ENCODE data around the gene LDB3. TPM values are rescaled to one million over a fixed set of nuclear protein-coding genes. Genes with fewer than 3 reads are reported as not detected.
"Not testable (repeated sequence)": the region's sequence is repeated elsewhere in the genome, so short reads cannot be mapped to it uniquely, and the experiment has no call there.

LDB3 gene
- polyA plus RNA-seq, 4 donors = 0.92 to 1.5 (median 1.0) TPM

DNA sequence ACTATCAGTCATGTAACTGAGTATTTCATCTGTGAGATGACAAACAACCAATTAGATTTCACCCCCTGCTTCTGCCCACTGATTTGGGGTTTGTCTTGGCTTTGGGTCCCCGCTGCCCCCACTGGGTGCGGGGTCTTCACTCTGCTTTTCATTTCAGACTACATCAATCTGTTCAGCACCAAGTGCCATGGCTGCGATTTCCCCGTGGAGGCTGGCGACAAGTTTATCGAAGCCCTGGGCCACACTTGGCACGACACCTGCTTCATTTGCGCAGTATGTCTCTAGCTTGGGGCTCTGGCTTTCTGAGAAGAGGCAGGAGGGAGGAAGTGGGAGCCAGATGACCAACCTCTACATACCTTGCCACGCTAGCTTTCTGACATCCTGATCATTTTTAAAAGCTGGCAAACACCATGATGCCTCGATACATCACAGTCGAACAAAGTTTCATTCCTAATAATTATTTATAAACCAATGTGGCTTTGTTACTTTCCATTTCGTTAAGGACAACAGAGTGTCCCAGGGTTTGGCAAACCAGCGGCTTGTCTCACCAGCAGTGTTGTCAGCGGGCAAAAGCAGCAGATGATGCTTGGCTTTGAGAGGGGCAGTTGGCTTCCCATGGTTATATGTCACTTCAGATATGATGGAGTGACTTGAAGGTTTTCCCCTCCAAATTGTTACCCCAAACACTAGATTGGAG is 57.8 kb downstream of the LDB3 start:
- DNase-seq (ENCODE audit: low read depth in 4 of 4, low spot score in 2 of 4) = no peak

DNA sequence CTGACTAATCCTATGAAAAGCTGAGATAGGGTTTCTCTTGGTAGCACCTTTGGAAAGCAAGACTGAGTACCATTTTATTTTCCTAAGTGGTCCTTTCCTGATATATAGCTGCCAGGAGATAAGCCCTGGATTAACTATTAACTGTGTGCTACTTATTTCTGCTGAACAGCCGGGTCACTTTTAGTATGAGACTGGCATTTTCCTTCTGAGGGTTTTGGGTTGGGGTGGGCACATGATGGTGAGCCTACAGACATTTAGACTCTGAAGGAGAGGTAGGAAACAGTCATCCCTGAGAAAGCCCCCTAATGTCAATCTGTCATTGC is 58.3 kb downstream of the LDB3 start:
- DNase-seq (ENCODE audit: low read depth in 4 of 4, low spot score in 2 of 4) = no peak

- DNase-seq (ENCODE audit: low read depth in 4 of 4, low spot score in 2 of 4) = peak in 2 of 4 donors; percentile 65 to 69
These were observed 59.2 kb downstream of the LDB3 start for GRCh38 chr10:86727470-86727869.

DNA sequence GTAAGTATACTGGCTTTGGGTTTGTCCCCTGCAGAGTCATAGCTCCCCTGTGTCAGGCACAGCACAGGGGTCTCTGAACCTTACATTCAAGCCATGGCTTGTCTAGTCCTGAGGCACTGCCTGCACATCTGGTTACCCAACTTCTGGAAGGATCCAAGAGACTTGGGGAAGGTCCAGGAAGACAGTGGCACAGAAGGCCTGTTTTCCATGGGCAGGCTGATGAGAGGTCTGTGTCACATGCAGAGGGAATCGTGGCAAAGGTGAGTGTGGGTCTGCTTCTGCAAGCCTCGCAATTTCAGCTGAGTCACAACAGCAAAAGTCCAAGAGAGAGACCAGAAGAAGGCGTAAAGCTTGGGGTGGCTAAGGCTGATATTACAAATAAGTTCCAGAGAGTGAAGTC is 59.7 kb downstream of the LDB3 start:
- DNase-seq (ENCODE audit: low read depth in 4 of 4, low spot score in 2 of 4) = no peak

DNA sequence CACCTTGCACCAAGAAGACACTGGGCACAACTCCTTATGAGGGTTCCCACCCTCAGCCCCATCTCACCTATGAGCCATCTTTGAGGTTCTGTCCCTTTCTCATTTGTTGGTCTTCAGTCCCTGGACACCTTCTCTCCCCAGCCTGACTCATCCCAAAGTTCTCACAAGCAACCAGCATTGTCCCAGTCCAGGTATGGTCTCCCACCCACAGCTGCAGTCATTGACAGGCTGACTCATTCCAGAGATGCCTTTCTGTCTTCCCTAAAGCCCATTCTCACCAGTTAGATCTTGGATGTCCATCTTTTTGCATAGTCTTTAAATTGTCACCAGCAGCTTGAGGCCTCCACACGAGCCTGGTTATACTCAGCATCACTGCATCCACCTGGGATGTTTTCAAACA is 61.4 kb downstream of the LDB3 start:
- no peak for DNase-seq (ENCODE audit: low read depth in 4 of 4, low spot score in 2 of 4)

- no peak for DNase-seq (ENCODE audit: low read depth in 4 of 4, low spot score in 2 of 4)
These were observed 61.9 kb downstream of the LDB3 start for GRCh38 chr10:86730227-86730626.

DNA sequence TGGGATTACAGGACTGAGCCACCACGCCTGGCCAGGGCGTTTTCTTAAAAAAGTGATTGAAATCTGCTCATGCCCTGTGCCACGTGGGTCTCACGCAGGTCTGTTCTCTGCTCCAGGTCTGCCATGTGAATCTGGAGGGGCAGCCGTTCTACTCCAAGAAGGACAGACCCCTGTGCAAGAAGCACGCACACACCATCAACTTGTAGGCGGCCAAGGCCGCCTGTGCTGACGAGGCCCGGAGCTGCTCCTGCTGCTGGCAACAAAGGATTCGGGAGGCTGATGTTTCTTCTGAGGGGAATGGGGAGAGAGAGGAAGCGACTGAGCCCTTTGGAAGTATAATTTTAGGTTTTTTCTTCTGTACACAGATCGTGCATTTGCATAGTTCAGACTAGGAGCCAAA is 64.5 kb downstream of the LDB3 start:
- DNase-seq (ENCODE audit: low read depth in 4 of 4, low spot score in 2 of 4) = no peak

DNA sequence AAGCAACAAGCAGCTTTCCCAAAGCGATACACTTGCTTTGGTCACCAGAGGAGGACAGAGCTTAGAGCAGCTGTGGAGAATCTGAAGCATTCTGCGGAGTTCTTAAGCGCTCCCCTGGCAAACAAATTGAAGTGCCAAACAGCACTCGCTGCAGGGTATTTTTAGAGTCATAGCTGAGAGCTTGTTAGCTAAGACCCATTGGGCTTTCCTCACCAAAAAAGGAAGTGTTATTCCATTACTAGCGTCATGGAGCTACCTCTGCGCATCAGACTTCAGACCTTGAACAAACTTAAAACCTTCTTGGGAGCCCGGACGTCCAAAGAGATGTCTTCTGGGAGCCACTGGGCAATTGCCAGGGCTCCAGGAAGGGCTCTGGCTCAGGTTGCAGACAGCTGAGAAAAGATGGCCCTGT is 65.0 kb downstream of the LDB3 start:
- no peak for DNase-seq (ENCODE audit: low read depth in 4 of 4, low spot score in 2 of 4)

DNA sequence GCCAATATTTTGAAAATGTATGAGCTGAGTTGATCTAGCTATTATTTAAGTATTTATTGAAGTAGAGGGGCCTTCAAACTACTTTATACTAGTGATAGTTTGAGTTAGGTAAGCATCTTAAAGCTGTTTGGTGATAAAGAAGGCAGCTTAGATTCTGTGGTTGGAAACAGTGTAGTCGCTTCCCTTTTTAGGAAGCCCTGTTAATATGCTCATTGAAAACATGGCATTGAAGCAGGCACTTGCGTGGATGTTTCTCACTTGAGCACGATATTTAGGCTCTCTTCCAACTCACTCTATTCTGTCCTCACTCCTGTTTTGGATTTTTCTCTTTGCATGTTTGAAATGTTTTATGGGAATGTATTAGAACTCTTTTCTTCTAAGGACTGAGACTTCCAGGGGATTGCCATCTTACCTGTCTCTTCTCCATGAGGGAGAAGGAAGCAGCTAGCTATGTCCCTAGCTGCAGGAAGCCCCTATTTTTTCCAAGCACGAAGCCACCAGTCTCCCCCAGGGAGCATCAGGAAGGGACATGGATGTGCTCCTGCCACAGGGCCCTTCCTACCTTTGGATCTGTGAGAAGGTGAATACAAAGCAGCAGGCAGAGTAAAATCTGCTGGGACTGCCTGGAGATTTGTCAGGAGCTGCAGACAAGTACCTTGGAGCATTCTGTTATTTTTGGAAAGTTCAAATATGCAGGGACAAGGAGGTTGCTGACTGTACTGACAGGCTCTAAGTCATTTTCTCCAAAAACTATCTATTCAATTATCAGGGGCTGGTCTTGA is 66.1 kb downstream of the LDB3 start:
- DNase-seq (ENCODE audit: low read depth in 4 of 4, low spot score in 2 of 4) = no peak

DNA sequence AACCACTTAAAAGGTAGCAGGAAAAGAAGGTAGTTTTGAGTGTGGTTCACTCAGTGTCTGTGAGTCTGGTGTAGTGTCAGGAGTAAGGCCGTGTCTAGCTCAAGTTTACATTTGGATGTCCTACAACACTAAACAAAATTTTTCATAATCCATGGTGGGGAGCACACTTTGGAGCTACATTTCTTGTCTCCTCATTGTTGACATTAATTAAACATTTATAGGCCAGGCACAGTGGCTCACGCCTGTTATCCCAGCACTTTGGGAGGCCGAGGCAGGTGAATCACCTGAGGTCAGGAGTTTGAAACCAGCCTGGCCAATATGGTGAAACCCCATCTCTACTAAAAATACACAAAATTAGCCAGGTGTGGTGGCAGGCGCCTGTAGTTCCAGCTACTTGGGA is 67.0 kb downstream of the LDB3 start:
- not testable (repeated sequence) for DNase-seq (ENCODE audit: low read depth in 4 of 4, low spot score in 2 of 4)

DNA sequence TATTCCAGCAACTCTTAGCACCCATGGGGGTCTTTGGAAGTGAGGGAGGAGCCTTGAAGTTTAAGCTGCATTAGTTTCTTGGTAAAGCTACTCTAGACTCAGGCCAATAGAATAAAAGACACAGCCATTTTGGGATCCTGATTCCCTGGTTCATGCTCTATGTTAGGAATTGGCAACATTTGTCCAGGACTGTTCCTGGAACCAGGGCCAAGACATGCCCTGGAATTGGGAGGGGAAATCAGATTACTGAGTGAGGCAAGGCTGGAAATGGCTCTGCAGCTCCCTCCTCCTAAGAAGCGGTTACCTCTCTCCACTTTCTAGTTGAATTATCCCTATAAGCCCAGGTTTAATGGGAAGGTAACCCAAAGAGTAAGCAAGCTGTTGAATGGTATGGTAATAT is 73.9 kb downstream of the LDB3 start:
- no peak for DNase-seq (ENCODE audit: low read depth in 4 of 4, low spot score in 2 of 4)

GRCh38 chr10:86744067-86744725 is 75.9 kb downstream of the LDB3 start:
- DNase-seq (ENCODE audit: low read depth in 4 of 4, low spot score in 2 of 4) = no peak

DNA sequence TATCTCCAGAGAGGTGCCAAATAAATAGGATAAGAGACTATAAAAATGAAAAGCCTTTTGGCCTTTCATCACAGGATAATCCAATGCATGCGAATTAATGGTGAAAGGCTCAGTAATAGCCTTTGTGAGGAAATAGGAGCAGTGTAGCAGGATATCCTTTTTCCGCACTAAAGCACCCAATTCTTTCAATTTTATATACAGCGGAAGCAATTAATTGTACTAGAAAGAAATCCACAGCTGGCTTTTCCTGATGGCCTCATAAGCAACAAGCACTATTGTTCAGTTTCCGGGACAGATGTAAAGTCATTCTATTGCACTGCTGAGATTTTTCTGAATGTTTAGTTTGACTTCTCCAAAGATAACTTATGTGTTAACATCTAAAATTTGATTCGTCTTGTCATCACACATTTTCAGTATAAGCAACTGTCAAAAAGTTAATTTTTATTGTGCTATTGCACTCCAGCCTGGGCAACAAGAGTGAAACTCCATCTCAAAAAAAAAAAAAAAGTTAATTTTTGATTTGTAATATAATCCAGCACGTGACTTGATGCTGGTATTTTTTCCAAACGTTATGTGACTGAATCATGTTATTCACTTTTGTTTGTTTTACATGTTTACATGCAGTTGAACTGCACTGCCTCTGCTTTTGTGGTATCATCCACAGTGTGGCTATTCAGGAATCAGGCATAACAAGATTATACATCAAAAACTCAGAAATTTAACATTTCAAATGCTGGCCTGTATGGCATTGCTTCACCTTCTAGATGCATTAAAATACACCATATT is 79.7 kb downstream of the LDB3 start:
- no peak for DNase-seq (ENCODE audit: low read depth in 4 of 4, low spot score in 2 of 4)

DNA sequence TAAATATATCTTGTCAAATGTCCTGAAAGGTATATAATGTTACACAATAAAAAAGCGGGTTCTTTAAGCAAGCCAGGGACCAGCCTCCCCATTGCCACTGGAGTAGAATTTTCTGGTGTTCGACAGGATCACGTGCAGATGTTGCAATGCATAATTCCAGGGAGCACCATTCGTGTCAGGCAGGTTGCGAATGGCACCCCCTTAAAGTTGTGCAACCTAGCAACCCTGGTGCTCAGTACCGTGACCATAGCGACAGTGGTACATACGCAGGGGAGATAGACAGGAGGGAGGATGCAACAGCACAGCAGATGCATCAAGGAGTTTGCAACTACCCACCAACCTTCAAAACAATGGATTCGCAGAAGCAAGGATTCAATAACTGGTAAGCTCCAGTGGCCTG is 81.5 kb downstream of the LDB3 start:
- no peak for DNase-seq (ENCODE audit: low read depth in 4 of 4, low spot score in 2 of 4)

- no peak for DNase-seq (ENCODE audit: low read depth in 4 of 4, low spot score in 2 of 4)
These were observed 83.2 kb downstream of the LDB3 start for GRCh38 chr10:86751477-86751876.

DNA sequence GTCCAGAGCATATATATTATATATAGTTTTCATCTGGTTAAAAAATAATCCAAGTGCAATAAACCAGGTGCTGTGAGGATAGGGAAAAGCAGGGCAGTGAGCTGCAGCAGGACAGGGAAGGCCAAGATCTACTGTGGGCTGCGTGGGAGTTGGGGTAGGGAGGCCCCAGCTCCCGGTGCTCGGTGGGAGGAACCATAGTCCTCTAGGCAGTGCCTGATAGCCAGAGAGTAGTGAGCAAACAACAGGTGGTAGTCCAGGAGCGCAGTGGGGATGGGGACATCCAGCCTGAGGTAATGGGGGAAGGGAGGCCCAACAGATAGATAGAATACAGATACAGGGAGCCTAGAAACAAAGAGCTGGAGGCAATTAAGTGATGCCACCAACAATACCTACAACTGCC is 84.0 kb downstream of the LDB3 start:
- DNase-seq (ENCODE audit: low read depth in 4 of 4, low spot score in 2 of 4) = no peak

DNA sequence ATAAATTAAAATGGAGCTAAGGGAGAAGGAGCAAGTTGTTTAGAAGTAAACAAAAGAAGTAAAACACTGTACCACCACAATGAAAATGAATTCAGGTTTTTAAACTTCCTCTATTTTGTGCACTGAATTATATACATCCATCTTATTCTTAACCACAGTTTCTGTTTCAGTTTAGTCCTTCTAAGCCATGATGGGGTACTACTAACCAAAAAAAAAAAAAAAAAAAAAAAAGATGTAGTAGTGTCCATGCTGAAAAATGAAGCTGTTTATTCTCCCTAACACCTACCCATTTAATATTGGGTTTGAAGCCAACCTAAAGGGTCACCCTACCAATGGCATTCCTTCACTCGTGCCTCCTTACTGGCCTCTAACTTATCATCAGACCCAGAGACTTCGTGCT is 84.7 kb downstream of the LDB3 start:
- no peak for DNase-seq (ENCODE audit: low read depth in 4 of 4, low spot score in 2 of 4)

- DNase-seq (ENCODE audit: low read depth in 4 of 4, low spot score in 2 of 4) = no peak
These were observed 85.5 kb downstream of the LDB3 start for GRCh38 chr10:86753638-86754434.

DNA sequence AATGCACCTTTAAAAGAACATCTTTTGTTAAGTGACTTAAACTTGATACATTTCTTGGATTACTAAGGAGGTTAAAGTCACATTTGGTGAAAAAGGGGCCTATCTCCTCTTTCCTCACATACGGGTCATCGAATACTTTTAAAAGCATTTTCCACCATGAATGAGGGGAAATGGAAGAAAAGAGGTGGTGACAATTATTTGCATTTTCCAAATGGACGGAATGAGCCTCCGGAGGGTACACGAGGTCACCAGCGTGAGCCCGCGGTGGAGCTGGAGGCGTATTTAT is 87.1 kb downstream of the LDB3 start:
- DNase-seq (ENCODE audit: low read depth in 4 of 4, low spot score in 2 of 4) = no peak

- DNase-seq (ENCODE audit: low read depth in 4 of 4, low spot score in 2 of 4) = peak; percentile 76 to 89 (median 80)
These were observed 87.6 kb downstream of the LDB3 start for GRCh38 chr10:86755740-86756510.
